ENCODE measurements around the gene BRD3.

DNA sequence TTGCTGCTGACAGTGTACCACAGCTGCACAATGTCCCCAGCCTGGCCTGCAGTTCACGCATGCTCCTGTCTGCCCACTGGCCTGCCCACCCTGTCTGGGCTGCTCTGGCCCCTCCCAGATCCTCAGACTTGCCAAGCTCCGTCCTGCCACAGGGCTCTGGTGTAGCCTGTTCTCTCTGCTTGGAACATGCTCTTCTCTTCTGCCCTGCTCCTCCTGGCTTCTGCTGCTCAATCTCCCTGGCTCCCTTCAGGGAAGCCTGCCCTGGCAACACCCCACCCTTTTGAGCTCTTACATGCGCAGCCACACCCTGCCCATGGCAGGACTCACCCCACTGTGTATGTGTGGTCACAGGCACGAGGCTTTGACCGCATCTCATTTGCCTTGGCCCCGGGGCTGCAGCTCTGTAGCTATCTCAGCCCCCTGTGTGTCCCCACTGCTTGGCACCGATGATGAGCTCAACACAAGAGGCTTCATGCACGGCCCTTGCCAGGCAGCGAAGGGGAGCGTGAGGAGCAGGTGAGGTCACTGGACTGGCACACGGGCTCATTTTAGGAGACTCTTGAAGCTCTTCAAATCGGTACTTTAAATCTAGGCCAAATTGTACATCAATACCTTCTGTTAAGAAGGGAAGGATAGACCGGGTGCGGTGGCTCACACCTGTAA lies 20.4 kb upstream of the BRD3 start:
- TF ChIP-seq, protein P1, sequence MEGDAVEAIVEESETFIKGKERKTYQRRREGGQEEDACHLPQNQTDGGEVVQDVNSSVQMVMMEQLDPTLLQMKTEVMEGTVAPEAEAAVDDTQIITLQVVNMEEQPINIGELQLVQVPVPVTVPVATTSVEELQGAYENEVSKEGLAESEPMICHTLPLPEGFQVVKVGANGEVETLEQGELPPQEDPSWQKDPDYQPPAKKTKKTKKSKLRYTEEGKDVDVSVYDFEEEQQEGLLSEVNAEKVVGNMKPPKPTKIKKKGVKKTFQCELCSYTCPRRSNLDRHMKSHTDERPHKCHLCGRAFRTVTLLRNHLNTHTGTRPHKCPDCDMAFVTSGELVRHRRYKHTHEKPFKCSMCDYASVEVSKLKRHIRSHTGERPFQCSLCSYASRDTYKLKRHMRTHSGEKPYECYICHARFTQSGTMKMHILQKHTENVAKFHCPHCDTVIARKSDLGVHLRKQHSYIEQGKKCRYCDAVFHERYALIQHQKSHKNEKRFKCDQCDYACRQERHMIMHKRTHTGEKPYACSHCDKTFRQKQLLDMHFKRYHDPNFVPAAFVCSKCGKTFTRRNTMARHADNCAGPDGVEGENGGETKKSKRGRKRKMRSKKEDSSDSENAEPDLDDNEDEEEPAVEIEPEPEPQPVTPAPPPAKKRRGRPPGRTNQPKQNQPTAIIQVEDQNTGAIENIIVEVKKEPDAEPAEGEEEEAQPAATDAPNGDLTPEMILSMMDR (IDR thresholded peaks at IDR 0.05 in 4 of 5, conservative IDR thresholded peaks at IDR 0.05 in 1 of 5): no peak
- no peak for TF ChIP-seq POLR2A (IDR thresholded peaks at IDR 0.05)
